ENCODE data around the gene DPH2.

Gene DPH2

GRCh38 chr1:44013949-44014348 is 44.1 kb downstream of the DPH2 start:
- no peaks in the 10 kb centered on the region for H3K9me3 ChIP-seq (replicated peaks in 1 of 11)
- H3K27me3 ChIP-seq, result no peaks in the 10 kb centered on the region
- H3K4me1 ChIP-seq, result peaks cover 3 to 35% (median 30%) of the 10 kb centered on the region in 10 experiments; a peak in 16 of 20 replicates
- no peak overlapping the region for H3K4me3 ChIP-seq
- no peak overlapping the region for H3K27ac ChIP-seq
- no peaks in the 10 kb centered on the region for H3K36me3 ChIP-seq
- no peak for TF ChIP-seq Cebpa-rat (IDR thresholded peaks at IDR 0.05)
- no peak overlapping the region for H3K9ac ChIP-seq
- peak overlapping the region in 6 of 11 experiments; percentile 5 to 63 (median 49); a peak in 2 of 22 replicates for H3K4me2 ChIP-seq
- peaks cover 0 to 20% (median 0%) of the 10 kb centered on the region in 11 experiments; a peak in 3 of 22 replicates for H4K20me1 ChIP-seq

GRCh38 chr1:44014365-44015104 is 44.7 kb downstream of the DPH2 start:
- TF ChIP-seq Cebpa-rat (IDR thresholded peaks at IDR 0.05), result no peak
- H3K4me3 ChIP-seq, result no peak overlapping the region
- 0 out of 22 replicates have a peak overlapping the region, but pooled peaks of 2 of the 11 experiments have one; percentile 53 to 62 for H3K4me2 ChIP-seq
- no peaks in the 10 kb centered on the region for H3K36me3 ChIP-seq
- no peaks in the 10 kb centered on the region for H3K27me3 ChIP-seq
- peaks cover 3 to 35% (median 30%) of the 10 kb centered on the region in 10 experiments; a peak in 16 of 20 replicates for H3K4me1 ChIP-seq
- no peak overlapping the region for H3K27ac ChIP-seq
- H4K20me1 ChIP-seq, result peaks cover 0 to 20% (median 0%) of the 10 kb centered on the region in 11 experiments; a peak in 3 of 22 replicates
- H3K9me3 ChIP-seq (replicated peaks in 1 of 11), result no peaks in the 10 kb centered on the region
- no peak overlapping the region; a peak in 1 of 22 replicates for H3K9ac ChIP-seq

GRCh38 chr1:44015206-44015605 is 45.4 kb downstream of the DPH2 start:
- no peak for TF ChIP-seq Cebpa-rat (IDR thresholded peaks at IDR 0.05)
- no peaks in the 10 kb centered on the region for H3K9me3 ChIP-seq (replicated peaks in 1 of 11)
- no peak overlapping the region for H3K4me2 ChIP-seq
- no peaks in the 10 kb centered on the region for H3K27me3 ChIP-seq
- peaks cover 3 to 35% (median 30%) of the 10 kb centered on the region in 10 experiments; a peak in 16 of 20 replicates for H3K4me1 ChIP-seq
- no peak overlapping the region for H3K4me3 ChIP-seq
- H3K36me3 ChIP-seq, result no peaks in the 10 kb centered on the region
- no peak overlapping the region for H3K9ac ChIP-seq
- H4K20me1 ChIP-seq, result peaks cover 0 to 20% (median 0%) of the 10 kb centered on the region in 11 experiments; a peak in 3 of 22 replicates
- H3K27ac ChIP-seq, result no peak overlapping the region

- no peak overlapping the region for H3K27ac ChIP-seq
- H4K20me1 ChIP-seq, result peaks cover 0 to 20% (median 0%) of the 10 kb centered on the region in 11 experiments; a peak in 3 of 22 replicates
- TF ChIP-seq Cebpa-rat (IDR thresholded peaks at IDR 0.05), result no peak
- no peak overlapping the region for H3K4me2 ChIP-seq
- no peak overlapping the region for H3K9ac ChIP-seq
- H3K4me3 ChIP-seq, result no peak overlapping the region
- no peaks in the 10 kb centered on the region for H3K9me3 ChIP-seq (replicated peaks in 1 of 11)
- peaks cover 3 to 30% (median 27%) of the 10 kb centered on the region in 10 experiments; a peak in 16 of 20 replicates for H3K4me1 ChIP-seq
- no peaks in the 10 kb centered on the region for H3K27me3 ChIP-seq
- no peaks in the 10 kb centered on the region for H3K36me3 ChIP-seq
These were observed 46.5 kb downstream of the DPH2 start for GRCh38 chr1:44016041-44016889.

- H3K4me3 ChIP-seq, result no peak overlapping the region
- H4K20me1 ChIP-seq, result peaks cover 0 to 14% (median 0%) of the 10 kb centered on the region in 11 experiments; a peak in 3 of 22 replicates
- no peak overlapping the region for H3K4me2 ChIP-seq
- H3K9ac ChIP-seq, result no peak overlapping the region
- 0 out of 22 replicates have a peak, but pooled peaks cover 0 to 1% (median 0%) of the 10 kb centered on the region in 11 experiments for H3K36me3 ChIP-seq
- no peaks in the 10 kb centered on the region for H3K9me3 ChIP-seq (replicated peaks in 1 of 11)
- TF ChIP-seq Cebpa-rat (IDR thresholded peaks at IDR 0.05), result no peak
- no peak overlapping the region for H3K27ac ChIP-seq
- H3K4me1 ChIP-seq, result peaks cover 0 to 23% (median 20%) of the 10 kb centered on the region in 10 experiments; a peak in 16 of 20 replicates
- H3K27me3 ChIP-seq, result no peaks in the 10 kb centered on the region
These were observed 47.1 kb downstream of the DPH2 start for GRCh38 chr1:44016890-44017400.

GRCh38 chr1:44019466-44019948 is 49.7 kb downstream of the DPH2 start:
- H3K36me3 ChIP-seq, result 0 out of 22 replicates have a peak, but pooled peaks cover 0 to 4% (median 0%) of the 10 kb centered on the region in 11 experiments
- no peak overlapping the region for H3K4me2 ChIP-seq
- no peak for TF ChIP-seq Cebpa-rat (IDR thresholded peaks at IDR 0.05)
- no peak overlapping the region for H3K4me3 ChIP-seq
- peaks cover 0 to 8% (median 0%) of the 10 kb centered on the region in 11 experiments; a peak in 1 of 22 replicates for H4K20me1 ChIP-seq
- H3K9ac ChIP-seq, result no peak overlapping the region
- no peak overlapping the region for H3K27ac ChIP-seq
- H3K4me1 ChIP-seq, result no peaks in the 10 kb centered on the region
- H3K27me3 ChIP-seq, result no peaks in the 10 kb centered on the region
- no peaks in the 10 kb centered on the region for H3K9me3 ChIP-seq (replicated peaks in 1 of 11)

- Histone ChIP-seq H3K9me3 (replicated peaks in 1 of 11) (no peaks in the 10 kb centered on the region), H3K36me3 (0 out of 22 replicates have a peak, but pooled peaks cover 0 to 4% (median 0%) of the 10 kb centered on the region in 11 experiments), H4K20me1 (peaks cover 0 to 3% (median 0%) of the 10 kb centered on the region in 11 experiments; a peak in 1 of 22 replicates), H3K4me2 (no peak overlapping the region), H3K4me3 (no peak overlapping the region), H3K4me1 (no peaks in the 10 kb centered on the region), H3K27ac (no peak overlapping the region), H3K9ac (no peak overlapping the region), H3K27me3 (no peaks in the 10 kb centered on the region)
- no peak for TF ChIP-seq Cebpa-rat (IDR thresholded peaks at IDR 0.05)
These were observed 50.7 kb downstream of the DPH2 start for GRCh38 chr1:44020464-44020863.

GRCh38 chr1:44021156-44021555 is 51.3 kb downstream of the DPH2 start:
- H3K27ac ChIP-seq, result no peak overlapping the region
- H3K9me3 ChIP-seq (replicated peaks in 1 of 11), result no peaks in the 10 kb centered on the region
- no peaks in the 10 kb centered on the region for H4K20me1 ChIP-seq
- no peak overlapping the region for H3K4me2 ChIP-seq
- H3K4me1 ChIP-seq, result no peaks in the 10 kb centered on the region
- no peak overlapping the region for H3K9ac ChIP-seq
- H3K27me3 ChIP-seq, result no peaks in the 10 kb centered on the region
- no peak overlapping the region for H3K4me3 ChIP-seq
- TF ChIP-seq Cebpa-rat (IDR thresholded peaks at IDR 0.05), result no peak
- H3K36me3 ChIP-seq, result 0 out of 22 replicates have a peak, but pooled peaks cover 0 to 4% (median 0%) of the 10 kb centered on the region in 11 experiments

Data from BLaER1 treated with 17β-estradiol and CSF1 and Interleukin-3, amounts not matched to agents 10 nM and 100 nM (cell line).